HCT116 (cell line): ENCODE measurements around the gene AR. TPM values are rescaled to one million over a fixed set of nuclear protein-coding genes. Genes with fewer than 3 reads are reported as not detected.

Experiments
- ATAC-seq: fragments of 200-7000 bp; cut with Tn5 transposase; 2 replicates; pipeline ENCODE4 v1.9.1; 2020; ENCODE audit warnings: mild to moderate bottlenecking, moderate library complexity
- BruUV-seq: library from RNA; stranded (reverse); fragments of 400-500 nt; replicated peaks from 2 replicates; lab custom pipeline; 2021; lab: Mats Ljungman, UMichigan
- CTCF ChIA-PET: fragments of 300-600 bp; sonication (Branson Sonifier 250); formaldehyde crosslinking; loops from one replicate; lab custom pipeline; 2021; ENCODE audit warnings: antibody characterized with exemption; lab: Charles Lee
- POLR2A ChIA-PET: fragments of 300-600, 350-600 bp; sonication (Branson Sonifier 250); formaldehyde crosslinking; loops from one replicate; lab custom pipeline; 2021; ENCODE audit warnings: antibody characterized with exemption; lab: Charles Lee
- RAD21 ChIA-PET, 2 experiments: fragments of 300-600 bp; sonication (Branson Sonifier 250); formaldehyde crosslinking; loops; one replicate each; lab custom pipeline; 2023; ENCODE audit warnings: low total read pairs in 2 of 2; ENCODE audit not compliant: uncharacterized antibody in 2 of 2, unreplicated experiment in 2 of 2, low non-redundant PET in 1 of 2; lab: Charles Lee
- DNase-seq: peaks from one replicate; pipeline ENCODE4 v3.0.0-alpha.2; 2010; ENCODE audit warnings: low read depth, low spot score
- H2AFZ ChIP-seq: fragments of 200-600 bp; shearing (Covaris generic), sonication (generic); 2 replicates; pipeline ENCODE4 v1.6.1; 2017; ENCODE audit warnings: low read depth, mixed run types, mixed read lengths, antibody characterized with exemption, low read length; ENCODE audit not compliant: poor library complexity, severe bottlenecking
- H3K27ac ChIP-seq: 2 replicates; pipeline ENCODE4 v1.5.1; 2012; ENCODE audit warnings: low read depth, low read length
- H3K27me3 ChIP-seq: fragments of 200-600 bp; sonication (generic); 2 replicates; pipeline ENCODE4 v1.6.1; 2016; ENCODE audit warnings: mixed run types, low read length, mixed read lengths; ENCODE audit not compliant: insufficient read depth
- H3K36me3 ChIP-seq, 2 experiments: fragments of 200-500 bp in 1 of 2; fragments of 200-600 bp in 1 of 2; sonication (Bioruptor generic) in 1 of 2; sonication (generic) in 1 of 2; 2 replicates each; pipeline versions ENCODE4 v1.5.1 to v1.6.1; 2014 to 2016; ENCODE audit warnings: low read length in 2 of 2, inconsistent platforms in 1 of 2, mixed read lengths in 1 of 2, mixed run types in 1 of 2; ENCODE audit not compliant: insufficient read depth in 2 of 2, control insufficient read depth in 1 of 2
- H3K4me1 ChIP-seq, 2 experiments: fragments of 200-600 bp in 1 of 2; sonication (generic) in 1 of 2; 2 replicates each; pipeline versions ENCODE4 v1.5.1 to v1.6.1; 2012 to 2017; ENCODE audit warnings: low read length in 2 of 2, inconsistent platforms in 1 of 2, mild to moderate bottlenecking in 1 of 2, mixed read lengths in 1 of 2, mixed run types in 1 of 2, moderate library complexity in 1 of 2; ENCODE audit not compliant: insufficient read depth in 2 of 2, control insufficient read depth in 1 of 2
- H3K4me2 ChIP-seq: fragments of 200-600 bp; sonication (generic); 2 replicates; pipeline ENCODE4 v1.6.1; 2017; ENCODE audit warnings: mixed run types, low read length, mixed read lengths
- H3K4me3 ChIP-seq, 2 experiments: fragments of 200-600 bp in 1 of 2; sonication (generic) in 1 of 2; replicated peaks in 1 of 2; 2 replicates each; pipeline ENCODE4 v1.5.1; 2011 to 2016; ENCODE audit warnings: low read length in 2 of 2, control low read depth in 1 of 2, low read depth in 1 of 2, mild to moderate bottlenecking in 1 of 2, mixed read lengths in 1 of 2, mixed run types in 1 of 2
- H3K79me2 ChIP-seq: fragments of 200-600 bp; sonication (generic); 2 replicates; pipeline ENCODE4 v1.6.1; 2017; ENCODE audit warnings: mild to moderate bottlenecking, mixed run types, low read length, moderate library complexity, mixed read lengths; ENCODE audit not compliant: insufficient read depth
- H3K9ac ChIP-seq: fragments of 200-600 bp; sonication (generic); 2 replicates; pipeline ENCODE4 v1.6.1; 2016; ENCODE audit warnings: low read length, mixed read lengths
- H3K9me2 ChIP-seq: fragments of 200-600 bp; sonication (generic), shearing (Covaris generic); 2 replicates; pipeline ENCODE4 v1.6.1; 2017; ENCODE audit warnings: mixed run types, mild to moderate bottlenecking, moderate library complexity; ENCODE audit not compliant: insufficient read depth
- H3K9me3 ChIP-seq, 2 experiments: fragments of 200-500 bp in 1 of 2; fragments of 200-600 bp in 1 of 2; sonication (Bioruptor generic) in 1 of 2; sonication (generic) in 1 of 2; 2 replicates each; pipeline ENCODE4 v1.6.1; 2014 to 2017; ENCODE audit warnings: low read length in 2 of 2, mixed read lengths in 2 of 2, inconsistent platforms in 1 of 2, low read depth in 1 of 2, mild to moderate bottlenecking in 1 of 2, mixed run types in 1 of 2, moderate library complexity in 1 of 2; ENCODE audit not compliant: control insufficient read depth in 1 of 2, insufficient read depth in 1 of 2
- H4K20me1 ChIP-seq: fragments of 200-600 bp; sonication (generic), shearing (Covaris generic); 2 replicates; pipeline ENCODE4 v1.6.1; 2017; ENCODE audit warnings: mixed run types, mild to moderate bottlenecking, moderate library complexity; ENCODE audit not compliant: insufficient read depth
- CBX3 ChIP-seq: IDR thresholded peaks from 2 replicates; pipeline ENCODE4 v1.6.1; 2012; ENCODE audit warnings: low read depth
- CTCF ChIP-seq, 3 experiments: fragments of 200-600 bp in 1 of 3; sonication (generic) in 1 of 3; IDR thresholded peaks in 2 of 3; conservative IDR thresholded peaks in 1 of 3; 2 replicates each; pipeline ENCODE4 v1.5.1; 2012 to 2017; ENCODE audit warnings: low read depth in 2 of 3, low read length in 2 of 3, antibody characterized with exemption in 1 of 3, borderline replicate concordance in 1 of 3, control low read depth in 1 of 3, mild to moderate bottlenecking in 1 of 3, mixed read lengths in 1 of 3, mixed run types in 1 of 3, moderate library complexity in 1 of 3; ENCODE audit not compliant: insufficient read depth in 1 of 3
- EZH2 ChIP-seq: fragments of 200-600 bp; sonication (generic); IDR thresholded peaks from 2 replicates; pipeline ENCODE4 v1.6.1; 2017; ENCODE audit warnings: antibody characterized with exemption, mixed run types
- EZH2phosphoT487 ChIP-seq: fragments of 200-600 bp; IDR thresholded peaks from 2 replicates; pipeline ENCODE4 v1.6.1; 2018; ENCODE audit warnings: antibody characterized with exemption, borderline replicate concordance
- FOSL1 ChIP-seq: IDR thresholded peaks from 2 replicates; pipeline ENCODE4 v1.6.1; 2012; ENCODE audit warnings: low read depth
- JUND ChIP-seq: IDR thresholded peaks from 2 replicates; pipeline ENCODE4 v1.6.1; 2012
- POLR2A ChIP-seq: IDR thresholded peaks from 2 replicates; pipeline ENCODE4 v1.7.0; 2011; ENCODE audit warnings: borderline replicate concordance; ENCODE audit not compliant: insufficient read depth, insufficient read length; ENCODE audit errors: extremely low read depth
- POLR2AphosphoS5 ChIP-seq: IDR thresholded peaks from 2 replicates; pipeline ENCODE4 v1.6.1; 2011; ENCODE audit warnings: mild to moderate bottlenecking, low read depth, low read length, moderate library complexity
- SIN3A ChIP-seq: IDR thresholded peaks from 2 replicates; pipeline ENCODE4 v1.6.1; 2012; ENCODE audit warnings: low read depth
- SP1 ChIP-seq: IDR thresholded peaks from 2 replicates; pipeline ENCODE4 v1.6.1; 2012; ENCODE audit warnings: low read depth
- SRF ChIP-seq: IDR thresholded peaks from 2 replicates; pipeline ENCODE4 v1.6.1; 2012; ENCODE audit warnings: low read depth
- TCF7L2 ChIP-seq: IDR thresholded peaks from 2 replicates; pipeline ENCODE4 v1.7.0; 2011; ENCODE audit warnings: borderline replicate concordance, inconsistent platforms; ENCODE audit not compliant: insufficient read depth, insufficient read length; ENCODE audit errors: extremely low read depth
- ZBTB33 ChIP-seq: IDR thresholded peaks from 2 replicates; pipeline ENCODE4 v1.6.1; 2011; ENCODE audit warnings: mild to moderate bottlenecking, low read length, moderate library complexity; ENCODE audit not compliant: insufficient replicate concordance; ENCODE audit errors: extremely low read depth
- ZFX ChIP-seq: fragments of 450-650 bp; IDR thresholded peaks from 2 replicates; pipeline ENCODE4 v1.6.1; 2017
- ZNF274 ChIP-seq: fragments of 200-500 bp; sonication (Bioruptor generic); IDR thresholded peaks from 2 replicates; pipeline ENCODE4 v1.6.1; 2014; ENCODE audit warnings: mild to moderate bottlenecking, low read depth, low read length, inconsistent platforms
- intact Hi-C: fragments of 100-400 bp; cut with micrococcal nuclease; formaldehyde crosslinking; loops from 2 replicates; pipeline ENCODE4 v1.10.0; 2022
- total RNA-seq: library from RNA; stranded (reverse); gene quantifications from one replicate; pipeline ENCODE4 v1.2.1, GENCODE V29; 2021; ENCODE audit not compliant: unreplicated experiment
- TF ChIP-seq, protein P1 (sequence below): IDR thresholded peaks from 2 replicates; pipeline ENCODE4 v1.6.1; 2012
- TF ChIP-seq, protein P2 (sequence below): IDR thresholded peaks from 2 replicates; pipeline ENCODE4 v1.6.1; 2012; ENCODE audit warnings: low read depth

The AR gene
- total RNA-seq, 1 experiment from 2014 or later: 0.02 TPM

DNA sequence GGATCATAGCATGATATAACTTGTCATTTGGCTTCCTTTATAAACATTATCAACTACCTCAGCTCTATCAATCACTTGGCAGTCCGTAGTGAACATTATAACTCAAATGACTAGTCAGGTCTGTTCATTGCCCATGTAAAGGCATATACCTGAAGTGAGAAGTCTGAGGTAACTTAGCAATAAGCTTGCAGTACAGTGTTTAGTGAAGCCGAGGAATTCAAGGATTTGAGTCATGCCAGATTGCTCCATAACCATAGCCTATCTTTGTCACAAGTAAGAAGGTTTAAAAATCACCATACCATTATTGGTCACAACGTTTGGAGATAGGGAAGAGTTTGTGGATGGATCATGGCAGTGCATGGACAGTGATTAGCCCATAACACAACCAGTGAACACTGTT, 41.6 kb downstream of the AR start:
- no peaks in the 10 kb centered on the region for H3K9me2 ChIP-seq
- H3K27me3 ChIP-seq: no peaks in the 10 kb centered on the region
- DNase-seq: no peak

More for the DNA sequence above, 41.6 kb downstream of the AR start:
- no TSS peak for BruUV-seq
- Histone ChIP-seq H2AFZ (no peak overlapping the region), H3K9ac (no peak overlapping the region), H4K20me1 (no peaks in the 10 kb centered on the region), H3K36me3 (no peaks in the 10 kb centered on the region), H3K9me3 (no peaks in the 10 kb centered on the region), H3K79me2 (no peaks in the 10 kb centered on the region), H3K4me3 (no peak overlapping the region), H3K4me2 (no peak overlapping the region), H3K27ac (no peak overlapping the region), H3K4me1 (no peaks in the 10 kb centered on the region)
- no peak for ATAC-seq
- TF ChIP-seq ZBTB33 (no peak), ZNF274 (no peak), POLR2AphosphoS5 (no peak), CBX3 (no peak), SIN3A (no peak), CTCF (IDR thresholded peaks at IDR 0.05 in 2 of 3, conservative IDR thresholded peaks at IDR 0.05 in 1 of 3; ENCODE audit: borderline replicate concordance in 1 of 3, insufficient read depth in 1 of 3, low read depth in 2 of 3, low read length in 2 of 3) (no peak), POLR2A (no peak), JUND (no peak), ZFX (no peak), SRF (no peak), SP1 (no peak), TCF7L2 (no peak), FOSL1 (no peak), EZH2 (no peak), EZH2phosphoT487 (no peak)
- TF ChIP-seq, protein P1, sequence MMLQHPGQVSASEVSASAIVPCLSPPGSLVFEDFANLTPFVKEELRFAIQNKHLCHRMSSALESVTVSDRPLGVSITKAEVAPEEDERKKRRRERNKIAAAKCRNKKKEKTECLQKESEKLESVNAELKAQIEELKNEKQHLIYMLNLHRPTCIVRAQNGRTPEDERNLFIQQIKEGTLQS: no peak
- TF ChIP-seq, protein P2, sequence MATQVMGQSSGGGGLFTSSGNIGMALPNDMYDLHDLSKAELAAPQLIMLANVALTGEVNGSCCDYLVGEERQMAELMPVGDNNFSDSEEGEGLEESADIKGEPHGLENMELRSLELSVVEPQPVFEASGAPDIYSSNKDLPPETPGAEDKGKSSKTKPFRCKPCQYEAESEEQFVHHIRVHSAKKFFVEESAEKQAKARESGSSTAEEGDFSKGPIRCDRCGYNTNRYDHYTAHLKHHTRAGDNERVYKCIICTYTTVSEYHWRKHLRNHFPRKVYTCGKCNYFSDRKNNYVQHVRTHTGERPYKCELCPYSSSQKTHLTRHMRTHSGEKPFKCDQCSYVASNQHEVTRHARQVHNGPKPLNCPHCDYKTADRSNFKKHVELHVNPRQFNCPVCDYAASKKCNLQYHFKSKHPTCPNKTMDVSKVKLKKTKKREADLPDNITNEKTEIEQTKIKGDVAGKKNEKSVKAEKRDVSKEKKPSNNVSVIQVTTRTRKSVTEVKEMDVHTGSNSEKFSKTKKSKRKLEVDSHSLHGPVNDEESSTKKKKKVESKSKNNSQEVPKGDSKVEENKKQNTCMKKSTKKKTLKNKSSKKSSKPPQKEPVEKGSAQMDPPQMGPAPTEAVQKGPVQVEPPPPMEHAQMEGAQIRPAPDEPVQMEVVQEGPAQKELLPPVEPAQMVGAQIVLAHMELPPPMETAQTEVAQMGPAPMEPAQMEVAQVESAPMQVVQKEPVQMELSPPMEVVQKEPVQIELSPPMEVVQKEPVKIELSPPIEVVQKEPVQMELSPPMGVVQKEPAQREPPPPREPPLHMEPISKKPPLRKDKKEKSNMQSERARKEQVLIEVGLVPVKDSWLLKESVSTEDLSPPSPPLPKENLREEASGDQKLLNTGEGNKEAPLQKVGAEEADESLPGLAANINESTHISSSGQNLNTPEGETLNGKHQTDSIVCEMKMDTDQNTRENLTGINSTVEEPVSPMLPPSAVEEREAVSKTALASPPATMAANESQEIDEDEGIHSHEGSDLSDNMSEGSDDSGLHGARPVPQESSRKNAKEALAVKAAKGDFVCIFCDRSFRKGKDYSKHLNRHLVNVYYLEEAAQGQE: no peak
- intact Hi-C loops: no loop called here
- ChIA-PET POLR2A (no interaction called here), CTCF (no interaction called here), RAD21 (no interaction called here)
